Breast epithelium (tissue), 3 donors: ENCODE data around the gene FMNL3.

Source experiments
- CTCF ChIP-seq, 3 donors: fragments of 450-650 bp; IDR thresholded peaks; one replicate each; pipeline ENCODE4 v1.5.1; 2016 to 2017; ENCODE audit warnings: antibody characterized with exemption in 3 of 3, mild to moderate bottlenecking in 3 of 3, moderate library complexity in 3 of 3
- POLR2A ChIP-seq: fragments of 450-650 bp; IDR thresholded peaks from one replicate; pipeline ENCODE4 v1.6.1; 2016; ENCODE audit warnings: antibody characterized with exemption, mild to moderate bottlenecking, moderate library complexity
- POLR2AphosphoS5 ChIP-seq, 3 donors: sonication (generic); formaldehyde crosslinking; IDR thresholded peaks; one replicate each; pipeline ENCODE4 v1.6.1; 2017; ENCODE audit warnings: antibody characterized with exemption in 3 of 3

DNA sequence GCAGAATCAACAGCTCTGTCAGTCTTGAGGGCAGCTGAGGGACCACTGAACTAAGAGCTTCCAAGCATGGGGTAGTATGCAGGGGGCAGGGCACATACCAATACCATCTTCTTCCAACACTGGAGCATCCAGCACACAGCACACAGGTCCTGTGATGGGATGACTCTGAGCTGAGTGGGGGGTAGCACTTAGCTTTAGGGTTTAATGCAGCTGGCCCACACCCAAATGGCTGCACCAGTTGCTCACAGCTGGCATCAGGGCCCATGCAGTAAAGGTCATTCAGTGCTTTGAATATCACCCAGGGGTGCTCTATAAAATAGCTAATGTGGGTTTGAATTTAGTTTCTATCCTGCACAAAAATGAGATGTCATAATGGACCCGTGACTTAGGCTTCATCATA lies 103.5 kb downstream of the FMNL3 start:
- no peak for TF ChIP-seq CTCF (IDR thresholded peaks at IDR 0.05)
- TF ChIP-seq POLR2A: no peak
- no peak for TF ChIP-seq POLR2AphosphoS5 (IDR thresholded peaks at IDR 0.05)
